HepG2 (cell line): ENCODE data around the gene RGN. TPM values are rescaled to one million over a fixed set of nuclear protein-coding genes. Genes with fewer than 3 reads are reported as not detected.

Experiments
- ATAC-seq: fragments of 200-7000 bp; cut with Tn5 transposase; 3 replicates; pipeline ENCODE4 v1.9.1; 2020; ENCODE audit warnings: mild to moderate bottlenecking, moderate library complexity
- BruUV-seq: library from RNA; stranded (reverse); fragments of 400-500 nt; replicated peaks from 2 replicates; lab custom pipeline; 2021; lab: Mats Ljungman, UMichigan
- CTCF ChIA-PET: fragments of 300-600 bp; formaldehyde crosslinking; extraction: SDS; loops from one replicate; lab custom pipeline; 2021; ENCODE audit warnings: low total read pairs, inconsistent platforms, low intra/inter-chr PET ratio; lab: Yijun Ruan, JAX
- POLR2A ChIA-PET: fragments of 350-600 bp; sonication (Branson Sonifier 250); formaldehyde crosslinking; loops from one replicate; lab custom pipeline; 2020; ENCODE audit warnings: antibody characterized with exemption, inconsistent platforms; lab: Yijun Ruan, JAX
- DNase-seq: peaks from one replicate; pipeline ENCODE4 v3.0.0-alpha.2; 2015; ENCODE audit warnings: low spot score
- FAIRE-seq: peaks from 3 replicates; lab custom pipeline; 2011; peaks lifted over from hg19 to GRCh38; lab: Jason Lieb, UNC
- H2AFZ ChIP-seq: one replicate; pipeline ENCODE4 v1.6.1; 2011; ENCODE audit warnings: low read length, inconsistent platforms
- H3K27ac ChIP-seq: fragments of 300-600 bp; 3 replicates; pipeline ENCODE4 v1.8.0; 2011; ENCODE audit warnings: mixed run types, mild to moderate bottlenecking, mixed read lengths, low read length, inconsistent platforms; ENCODE audit not compliant: insufficient read depth; ENCODE audit errors: extremely low read length
- H3K27me3 ChIP-seq, 2 experiments: fragments of 200-600 bp in 1 of 2; 2 replicates in 1 of 2; 3 replicates in 1 of 2; pipeline versions ENCODE4 v1.6.0 to v1.8.0; 2011; ENCODE audit warnings: low read length in 2 of 2, mild to moderate bottlenecking in 2 of 2, moderate library complexity in 2 of 2, inconsistent platforms in 1 of 2; ENCODE audit not compliant: insufficient read depth in 2 of 2, control insufficient read depth in 1 of 2
- H3K36me3 ChIP-seq, 2 experiments: fragments of 200-600 bp in 1 of 2; replicated peaks in 1 of 2; 2 replicates in 1 of 2; 3 replicates in 1 of 2; pipeline versions ENCODE4 v1.5.1 to v1.8.0; 2011; ENCODE audit warnings: low read length in 2 of 2, inconsistent platforms in 1 of 2; ENCODE audit not compliant: insufficient read depth in 2 of 2, control insufficient read depth in 1 of 2
- H3K4me1 ChIP-seq: 2 replicates; pipeline ENCODE4 v1.5.1; 2012; ENCODE audit warnings: low read length, inconsistent platforms; ENCODE audit not compliant: insufficient read depth
- H3K4me2 ChIP-seq: 2 replicates; pipeline ENCODE4 v1.6.0; 2011; ENCODE audit warnings: low read depth, low read length, inconsistent platforms
- H3K4me3 ChIP-seq, 3 experiments: fragments of 200-600 bp in 1 of 3; sonication (generic), shearing (Covaris generic) in 1 of 3; replicated peaks in 1 of 3; 2 replicates each; pipeline ENCODE4 v1.5.1; 2011 to 2016; ENCODE audit warnings: low read length in 3 of 3, inconsistent platforms in 2 of 3, low read depth in 2 of 3, mild to moderate bottlenecking in 2 of 3, control low read depth in 1 of 3, mixed read lengths in 1 of 3; ENCODE audit not compliant: insufficient read depth in 1 of 3
- H3K79me2 ChIP-seq: one replicate; pipeline ENCODE4 v1.6.1; 2011; ENCODE audit warnings: low read length, inconsistent platforms; ENCODE audit not compliant: insufficient read depth
- H3K9ac ChIP-seq: 2 replicates; pipeline ENCODE4 v1.6.0; 2011; ENCODE audit warnings: mild to moderate bottlenecking, low read depth, low read length, inconsistent platforms; ENCODE audit not compliant: insufficient read depth
- H3K9me3 ChIP-seq: 2 replicates; pipeline ENCODE4 v1.5.1; 2012; ENCODE audit warnings: mild to moderate bottlenecking, low read length
- H4K20me1 ChIP-seq: 2 replicates; pipeline ENCODE4 v1.6.0; 2011; ENCODE audit warnings: inconsistent platforms, mild to moderate bottlenecking, low read length, moderate library complexity; ENCODE audit not compliant: insufficient read depth
- CBX2 ChIP-seq, 2 experiments: fragments of 200-600 bp in 1 of 2; sonication (generic); formaldehyde crosslinking in 1 of 2; IDR thresholded peaks; 2 replicates each; pipeline versions ENCODE4 v1.7.0 to v1.8.1; 2018 to 2022; ENCODE audit warnings: low read depth in 2 of 2, low read length in 1 of 2, mild to moderate bottlenecking in 1 of 2, missing genetic modification reagents in 1 of 2
- CEBPG ChIP-seq: IDR thresholded peaks from 2 replicates; pipeline ENCODE4 v1.6.1; 2016
- ELF1 ChIP-seq: sonication (generic); formaldehyde crosslinking; IDR thresholded peaks from 2 replicates; pipeline ENCODE4 v1.4.0; 2020; ENCODE audit warnings: missing genetic modification reagents
- ELF3 ChIP-seq: IDR thresholded peaks from 2 replicates; pipeline ENCODE4 v1.6.1; 2016; ENCODE audit warnings: missing genetic modification reagents, missing compliant biosample characterization
- HNRNPL ChIP-seq: fragments of 200-400 bp; formaldehyde crosslinking; IDR thresholded peaks from 2 replicates; pipeline ENCODE4 v1.6.1; 2017; ENCODE audit warnings: mild to moderate bottlenecking, low read depth, low read length
- HOXD1 ChIP-seq: sonication (generic); formaldehyde crosslinking; IDR thresholded peaks from 2 replicates; pipeline ENCODE4 v1.5.0; 2020; ENCODE audit warnings: missing genetic modification reagents
- KLF9 ChIP-seq: IDR thresholded peaks from 2 replicates; pipeline ENCODE4 v1.6.1; 2016; ENCODE audit warnings: low read depth
- MED1 ChIP-seq: sonication (generic); formaldehyde crosslinking; IDR thresholded peaks from 2 replicates; pipeline ENCODE4 v1.4.0; 2020; ENCODE audit warnings: missing genetic modification reagents
- NR2F6 ChIP-seq, 2 experiments: IDR thresholded peaks; 2 replicates each; pipeline ENCODE4 v1.6.1; 2016; ENCODE audit warnings: antibody characterized with exemption in 1 of 2, mild to moderate bottlenecking in 1 of 2
- NRL ChIP-seq: sonication (generic); formaldehyde crosslinking; IDR thresholded peaks from 2 replicates; pipeline ENCODE4 v1.5.0; 2020; ENCODE audit warnings: missing genetic modification reagents, mild to moderate bottlenecking, moderate library complexity, borderline replicate concordance
- PHF8 ChIP-seq: sonication (generic); formaldehyde crosslinking; IDR thresholded peaks from 2 replicates; pipeline ENCODE4 v1.5.0; 2020; ENCODE audit warnings: missing genetic modification reagents
- SALL1 ChIP-seq: sonication (generic); formaldehyde crosslinking; IDR thresholded peaks from 2 replicates; pipeline ENCODE4 v1.8.0; 2022; ENCODE audit warnings: mild to moderate bottlenecking, missing genetic modification reagents
- SAP130 ChIP-seq: IDR thresholded peaks from 2 replicates; pipeline ENCODE4 v1.6.1; 2016; ENCODE audit warnings: low read depth
- SOX13 ChIP-seq, 3 experiments: fragments of 450-650 bp in 1 of 3; sonication (generic) in 1 of 3; formaldehyde crosslinking in 1 of 3; IDR thresholded peaks in 2 of 3; conservative IDR thresholded peaks in 1 of 3; 2 replicates each; pipeline versions ENCODE4 v1.5.0 to v1.6.1; 2016 to 2020; ENCODE audit warnings: antibody characterized with exemption in 1 of 3, mild to moderate bottlenecking in 1 of 3, missing compliant biosample characterization in 1 of 3, missing genetic modification reagents in 1 of 3, moderate library complexity in 1 of 3
- SOX6 ChIP-seq, 2 experiments: fragments of 450-650 bp in 1 of 2; sonication (generic) in 1 of 2; formaldehyde crosslinking in 1 of 2; IDR thresholded peaks; 2 replicates each; pipeline versions ENCODE4 v1.4.0 to v1.6.1; 2017 to 2020; ENCODE audit warnings: antibody characterized with exemption in 1 of 2, mild to moderate bottlenecking in 1 of 2, missing genetic modification reagents in 1 of 2
- TAF15 ChIP-seq: fragments of 200-400 bp; formaldehyde crosslinking; IDR thresholded peaks from one replicate; pipeline ENCODE4 v1.6.1; 2018; ENCODE audit warnings: mild to moderate bottlenecking, low read depth, low read length; ENCODE audit not compliant: poor library complexity, severe bottlenecking
- TEAD3 ChIP-seq: optimal IDR thresholded peaks from 2 replicates; pipeline ENCODE3; 2016; ENCODE audit warnings: borderline replicate concordance
- ZNF121 ChIP-seq: sonication (generic); formaldehyde crosslinking; IDR thresholded peaks from 2 replicates; pipeline ENCODE4 v1.5.0; 2020; ENCODE audit warnings: mild to moderate bottlenecking, missing genetic modification reagents
- WGBS: methylation state at CpG from one replicate; pipeline ENCODE4 v1.1.6; 2017; ENCODE audit warnings: low lambda C conversion rate; 5-methylcytosine and 5-hydroxymethylcytosine counted together
- in situ Hi-C: cut with HindIII; loops from 2 replicates; pipeline ENCODE4 v1.10.0; 2017; ENCODE audit warnings: low pct_unique_long_range_greater_than_20kb; ENCODE audit not compliant: extremely low pct_ligation_motif_present
- intact Hi-C: fragments of 100-400 bp; cut with micrococcal nuclease; formaldehyde crosslinking; loops from one replicate; pipeline ENCODE4 v1.10.0; 2022; ENCODE audit not compliant: unreplicated experiment
- polyA plus RNA-seq, 8 experiments: library from polyadenylated mRNA; depleted of rRNA in 3 of 8; stranded (reverse) in 7 of 8; unstranded in 1 of 8; fragments of >200 nt; fragmentation: Illumina TruSeq in 4 of 8; extraction: Trizol in 4 of 8; gene quantifications; 2 replicates each; pipeline versions ENCODE4 v1.2.1 to v1.2.3, GENCODE V29; 2011 to 2016; ENCODE audit warnings: low read depth in 4 of 8, missing spikeins in 1 of 8, mixed read lengths in 1 of 8; ENCODE audit not compliant: insufficient read depth in 1 of 8
- total RNA-seq, 5 experiments: library from RNA; depleted of rRNA; stranded (reverse); fragments of >200 nt; fragmentation: Illumina TruSeq; extraction: Trizol; gene quantifications; 2 replicates each; pipeline ENCODE4 v1.2.3, GENCODE V29; 2016; ENCODE audit warnings: low read depth in 1 of 5
- TF ChIP-seq, protein P1 (sequence below): IDR thresholded peaks from 2 replicates; pipeline ENCODE4 v1.6.1; 2016; ENCODE audit warnings: low read depth

The RGN gene
- total and polyA plus RNA-seq, 2 of the 13 experiments (the other 11 are each of a cell fraction or from before 2014, with no cell fraction given) = 19.6 to 74.4 TPM

DNA sequence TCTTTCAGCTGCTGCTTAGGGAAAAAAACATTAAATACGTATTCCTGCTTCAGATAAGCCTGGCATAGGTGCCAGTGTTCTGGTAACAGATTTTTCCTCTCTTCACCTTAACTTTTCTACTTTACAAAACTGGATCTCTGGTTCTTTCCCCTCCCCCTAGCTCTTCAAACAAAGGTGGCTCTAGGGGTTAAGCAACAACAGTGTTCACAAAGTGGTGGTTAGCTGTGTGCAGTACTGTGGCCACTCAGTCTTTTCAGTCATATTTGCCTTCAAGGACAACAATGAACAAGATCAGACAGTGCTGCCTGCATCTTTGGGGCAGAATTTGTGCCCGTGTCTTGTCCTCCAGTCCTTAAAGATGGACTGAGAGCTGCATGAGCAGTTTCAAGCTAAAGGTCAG is 15.1 kb upstream of the RGN start (continued):
- TF ChIP-seq SOX6 (IDR thresholded peaks at IDR 0.05) (no peak), SOX6 (CRISPR knock-in tag; IDR thresholded peaks at IDR 0.05) (0 out of 2 replicates have a peak, but pooled peaks have one; percentile 31), NRL (CRISPR knock-in tag) (no peak), HOXD1 (CRISPR knock-in tag) (no peak), CEBPG (peak; percentile 82), PHF8 (CRISPR knock-in tag) (no peak), KLF9 (CRISPR knock-in tag) (no peak), CBX2 (IDR thresholded peaks at IDR 0.05; ENCODE audit: low read depth, low read length) (no peak), CBX2 (CRISPR knock-in tag; IDR thresholded peaks at IDR 0.05; ENCODE audit: low read depth) (no peak), HNRNPL (no peak), TAF15 (no peak)

- Histone ChIP-seq H3K27me3 (no peaks in the 10 kb centered on the region), H3K9me3 (no peaks in the 10 kb centered on the region), H3K27ac (peak overlapping the region; percentile 84), H3K4me2 (peak overlapping the region; percentile 55), H3K79me2 (no peaks in the 10 kb centered on the region), H3K36me3 (no peaks in the 10 kb centered on the region), H2AFZ (no peak overlapping the region), H3K4me1 (peaks cover 43% of the 10 kb centered on the region), H4K20me1 (no peaks in the 10 kb centered on the region), H3K4me3 (peak overlapping the region in 1 of 3 experiments; percentile 26; a peak in 1 of 6 replicates), H3K9ac (no peak overlapping the region; the same call in 1 of the 2 replicates)
- WGBS = no CpG with 5 or more reads among the region's 3 CpGs
- BruUV-seq = no TSS peak
- ChIA-PET CTCF (no interaction called here), POLR2A (interaction anchor here (1.0 to 1.8 kb wide), 3 partner anchors 9 to 38 kb away, joined by 3 to 31 read pairs (median 9); partner anchors contain the start of gene RGN)
- DNase-seq = peak; percentile 69
- in situ Hi-C loops = no loop called here
- intact Hi-C loops = no loop called here
- peak; percentile 68 for FAIRE-seq
- ATAC-seq = peak; percentile 72
- TF ChIP-seq NR2F6 (IDR thresholded peaks at IDR 0.05) (no peak), NR2F6 (CRISPR knock-in tag; IDR thresholded peaks at IDR 0.05) (0 out of 2 replicates have a peak, but pooled peaks have one; percentile 10), ZNF121 (CRISPR knock-in tag) (0 out of 2 replicates have a peak, but pooled peaks have one; percentile 0), SOX13 (IDR thresholded peaks at IDR 0.05) (no peak), SOX13 (CRISPR knock-in tag; conservative IDR thresholded peaks at IDR 0.05 in 1 of 2, IDR thresholded peaks at IDR 0.05 in 1 of 2) (0 out of 4 replicates have a peak, but pooled peaks of 1 of the 2 experiments have one; percentile 20), CEBPG (0 out of 2 replicates have a peak, but pooled peaks have one; percentile 12), TEAD3 (CRISPR knock-in tag) (peak; percentile 56), SALL1 (CRISPR knock-in tag) (peak; percentile 36), MED1 (CRISPR knock-in tag) (0 out of 2 replicates have a peak, but pooled peaks have one; percentile 28), ELF3 (CRISPR knock-in tag) (peak; percentile 62; the same call in 1 of the 2 replicates), ELF1 (CRISPR knock-in tag) (peak; percentile 14; the same call in 1 of the 2 replicates), SAP130 (CRISPR knock-in tag) (0 out of 2 replicates have a peak, but pooled peaks have one; percentile 10)
- TF ChIP-seq, protein P1, sequence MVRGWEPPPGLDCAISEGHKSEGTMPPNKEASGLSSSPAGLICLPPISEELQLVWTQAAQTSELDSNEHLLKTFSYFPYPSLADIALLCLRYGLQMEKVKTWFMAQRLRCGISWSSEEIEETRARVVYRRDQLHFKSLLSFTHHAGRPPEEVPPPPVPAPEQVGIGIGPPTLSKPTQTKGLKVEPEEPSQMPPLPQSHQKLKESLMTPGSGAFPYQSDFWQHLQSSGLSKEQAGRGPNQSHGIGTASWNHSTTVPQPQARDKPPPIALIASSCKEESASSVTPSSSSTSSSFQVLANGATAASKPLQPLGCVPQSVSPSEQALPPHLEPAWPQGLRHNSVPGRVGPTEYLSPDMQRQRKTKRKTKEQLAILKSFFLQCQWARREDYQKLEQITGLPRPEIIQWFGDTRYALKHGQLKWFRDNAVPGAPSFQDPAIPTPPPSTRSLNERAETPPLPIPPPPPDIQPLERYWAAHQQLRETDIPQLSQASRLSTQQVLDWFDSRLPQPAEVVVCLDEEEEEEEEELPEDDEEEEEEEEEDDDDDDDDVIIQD (CRISPR knock-in tag) = 0 out of 2 replicates have a peak, but pooled peaks have one; percentile 25
Measured at GRCh38 chrX:47068214-47068613, 10.0 kb upstream of the RGN start.
